CD4-positive, alpha-beta T cell (primary cell): ENCODE measurements around the gene RNF111. TPM values are rescaled to one million over a fixed set of nuclear protein-coding genes. Genes with fewer than 3 reads are reported as not detected.
"Not testable (repeated sequence)": the region's sequence is repeated elsewhere in the genome, so short reads cannot be mapped to it uniquely, and the experiment has no call there.

Source experiments
- ATAC-seq: fragments of 200-7000 bp; cut with Tn5 transposase; one replicate; pipeline ENCODE4 v1.10.0; 2022; ENCODE audit warnings: mild to moderate bottlenecking; ENCODE audit not compliant: poor library complexity
- CTCF ChIA-PET: fragments of 350-600 bp; sonication (Branson Sonifier 250); formaldehyde crosslinking; loops from one replicate; lab custom pipeline; 2021; ENCODE audit warnings: antibody characterized with exemption, inconsistent platforms; lab: Charles Lee
- POLR2A ChIA-PET: fragments of 350-600 bp; sonication (Branson Sonifier 250); formaldehyde crosslinking; loops from one replicate; lab custom pipeline; 2021; ENCODE audit warnings: antibody characterized with exemption, inconsistent platforms; lab: Charles Lee
- DNase-seq, 14 experiments: peaks; one replicate each; pipeline ENCODE4 v3.0.0-alpha.2; 2013 to 2020; ENCODE audit warnings: mixed read lengths in 2 of 14
- H3K27ac ChIP-seq, 2 donors: one replicate each; pipeline versions ENCODE4 v1.5.1 to v1.7.0; 2013; ENCODE audit warnings: low read length in 2 of 2, low read depth in 1 of 2, mild to moderate bottlenecking in 1 of 2
- H3K27me3 ChIP-seq, 2 experiments: 1 replicate in 1 of 2; 2 replicates in 1 of 2; pipeline versions ENCODE4 v1.6.1 to v1.7.0; 2013; ENCODE audit warnings: low read length in 2 of 2, control low read depth in 1 of 2, mild to moderate bottlenecking in 1 of 2, moderate library complexity in 1 of 2; ENCODE audit not compliant: insufficient read depth in 2 of 2, control insufficient read depth in 1 of 2
- H3K36me3 ChIP-seq: one replicate; pipeline ENCODE4 v1.6.1; 2013; ENCODE audit warnings: low read length, control low read depth; ENCODE audit not compliant: insufficient read depth
- H3K4me1 ChIP-seq: one replicate; pipeline ENCODE4 v1.6.1; 2013; ENCODE audit warnings: low read length, control low read depth; ENCODE audit not compliant: insufficient read depth
- H3K4me3 ChIP-seq: one replicate; pipeline ENCODE4 v1.5.1; 2013; ENCODE audit warnings: mild to moderate bottlenecking, low read length, moderate library complexity
- H3K9me3 ChIP-seq, 2 experiments: 1 replicate in 1 of 2; 2 replicates in 1 of 2; pipeline versions ENCODE4 v1.6.1 to v1.7.0; 2013; ENCODE audit warnings: low read length in 2 of 2, mild to moderate bottlenecking in 2 of 2, control low read depth in 1 of 2, moderate library complexity in 1 of 2; ENCODE audit not compliant: control insufficient read depth in 1 of 2, insufficient read depth in 1 of 2
- H3K27ac Mint-ChIP-seq: one replicate; pipeline ENCODE4 v1.8.0; 2020; ENCODE audit warnings: mixed read lengths
- H3K27me3 Mint-ChIP-seq: one replicate; pipeline ENCODE4 v1.8.0; 2021; ENCODE audit warnings: mixed read lengths
- H3K36me3 Mint-ChIP-seq: one replicate; pipeline ENCODE4 v1.8.0; 2021; ENCODE audit warnings: low read depth, mixed read lengths
- H3K4me1 Mint-ChIP-seq: one replicate; pipeline ENCODE4 v1.8.0; 2021; ENCODE audit warnings: low read depth, mixed read lengths
- H3K4me3 Mint-ChIP-seq: one replicate; pipeline ENCODE4 v1.8.0; 2020; ENCODE audit warnings: mild to moderate bottlenecking, mixed read lengths
- H3K9me3 Mint-ChIP-seq: one replicate; pipeline ENCODE4 v1.8.0; 2020; ENCODE audit warnings: mixed read lengths
- CTCF ChIP-seq: fragments of 200-600 bp; IDR thresholded peaks from one replicate; pipeline ENCODE4 v1.8.0; 2022; ENCODE audit warnings: antibody characterized with exemption, mild to moderate bottlenecking
- intact Hi-C, 2 experiments: fragments of 100-400 bp; cut with DNase I in 1 of 2; cut with micrococcal nuclease in 1 of 2; formaldehyde crosslinking; loops; one replicate each; pipeline versions ENCODE4 v1.15.1 to v1.9.0; 2023 to 2025; cut with DNase I, micrococcal nuclease
- total RNA-seq, 174 experiments: library from RNA in 2 of 174; stranded (reverse) in 2 of 174; gene quantifications; one replicate each; pipeline ENCODE4 v1.2.3 and lab custom pipeline; 2021 to 2026

The RNF111 gene
- total RNA-seq, 2 experiments from 2014 or later: 35.4 to 37.1 TPM

DNA sequence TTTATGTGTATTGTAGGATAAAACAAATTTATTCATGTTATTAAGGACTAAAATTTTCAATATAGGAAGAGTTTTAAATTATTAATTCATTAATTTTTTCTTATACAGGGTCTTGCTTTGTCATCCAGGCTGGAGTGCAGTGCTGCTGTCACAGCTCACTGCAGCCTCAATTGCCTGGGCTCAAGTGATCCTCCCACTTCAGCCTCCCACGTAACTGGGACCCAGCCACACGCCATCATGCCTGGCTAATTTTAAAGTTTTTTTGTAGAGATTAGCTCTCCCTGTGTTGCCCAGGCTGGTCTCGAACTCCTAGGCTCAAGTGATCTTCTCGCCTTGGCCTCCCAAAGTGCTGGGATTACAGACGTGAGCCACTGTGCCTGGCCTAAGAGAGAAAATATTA is 132.2 kb downstream of the RNF111 start:
- Mint-ChIP-seq H3K4me1 (no peaks in the 10 kb centered on the region), H3K27ac (no peak overlapping the region), H3K4me3 (no peak overlapping the region), H3K9me3 (no peaks in the 10 kb centered on the region), H3K36me3 (no peaks in the 10 kb centered on the region), H3K27me3 (no peaks in the 10 kb centered on the region)
- Histone ChIP-seq H3K36me3 (no peaks in the 10 kb centered on the region), H3K4me3 (no peak overlapping the region), H3K4me1 (no peaks in the 10 kb centered on the region), H3K9me3 (no peaks in the 10 kb centered on the region), H3K27ac (no peak overlapping the region), H3K27me3 (no peaks in the 10 kb centered on the region)
- ChIA-PET POLR2A (no interaction called here), CTCF (no interaction called here)
- DNase-seq (no peak), ATAC-seq (no peak)
- no peak for TF ChIP-seq CTCF
- intact Hi-C loops: no loop called here

GRCh38 chr15:59120937-59121336 is 133.5 kb downstream of the RNF111 start:
- Histone ChIP-seq H3K4me1 (no peaks in the 10 kb centered on the region), H3K27ac (no peak overlapping the region), H3K4me3 (no peak overlapping the region), H3K36me3 (no peaks in the 10 kb centered on the region), H3K9me3 (no peaks in the 10 kb centered on the region), H3K27me3 (no peaks in the 10 kb centered on the region)
- Mint-ChIP-seq H3K4me3 (no peak overlapping the region), H3K36me3 (no peaks in the 10 kb centered on the region), H3K4me1 (no peaks in the 10 kb centered on the region), H3K27ac (no peak overlapping the region), H3K9me3 (no peaks in the 10 kb centered on the region), H3K27me3 (no peaks in the 10 kb centered on the region)
- POLR2A ChIA-PET: no interaction called here
- DNase-seq (no peak), ATAC-seq (no peak)
- intact Hi-C loops: no loop called here
- CTCF ChIA-PET: no interaction called here
- no peak for TF ChIP-seq CTCF

GRCh38 chr15:59124261-59124660 is 136.8 kb downstream of the RNF111 start:
- H3K36me3 ChIP-seq: no peaks in the 10 kb centered on the region
- no peaks in the 10 kb centered on the region for H3K9me3 ChIP-seq
- no peak for TF ChIP-seq CTCF
- H3K27ac ChIP-seq: no peak overlapping the region
- Mint-ChIP-seq H3K4me1 (no peaks in the 10 kb centered on the region), H3K9me3 (peaks cover 8% of the 10 kb centered on the region), H3K27ac (no peak overlapping the region), H3K27me3 (no peaks in the 10 kb centered on the region), H3K4me3 (no peak overlapping the region), H3K36me3 (peaks cover 5% of the 10 kb centered on the region)
- no peak for ATAC-seq
- H3K4me1 ChIP-seq: no peaks in the 10 kb centered on the region
- POLR2A ChIA-PET: no interaction called here
- DNase-seq: no peak
- intact Hi-C loops: no loop called here
- CTCF ChIA-PET: no interaction called here
- no peak overlapping the region for H3K4me3 ChIP-seq
- no peaks in the 10 kb centered on the region for H3K27me3 ChIP-seq

- H3K36me3 Mint-ChIP-seq, DNase-seq, H3K27ac Mint-ChIP-seq, ATAC-seq, H3K27ac ChIP-seq, H3K4me1 ChIP-seq, H3K27me3 ChIP-seq, H3K27me3 Mint-ChIP-seq, H3K9me3 ChIP-seq, intact Hi-C loops, CTCF ChIA-PET, H3K4me3 ChIP-seq, H3K4me3 Mint-ChIP-seq, H3K36me3 ChIP-seq, POLR2A ChIA-PET, H3K4me1 Mint-ChIP-seq: not testable (repeated sequence)
- H3K9me3 Mint-ChIP-seq: peaks cover 11% of the 10 kb centered on the region
Observed at GRCh38 chr15:59125683-59126082, 138.2 kb downstream of the RNF111 start.

GRCh38 chr15:59127255-59127654 is 139.8 kb downstream of the RNF111 start:
- H3K27me3 Mint-ChIP-seq, H3K27ac Mint-ChIP-seq, intact Hi-C loops: not testable (repeated sequence)

More at GRCh38 chr15:59127255-59127654, 139.8 kb downstream of the RNF111 start:
- H3K9me3 ChIP-seq: peaks cover 0 to 11% of the 10 kb centered on the region in 2 experiments
- H3K27ac ChIP-seq, ATAC-seq, H3K36me3 ChIP-seq, CTCF ChIA-PET, H3K4me1 Mint-ChIP-seq, H3K27me3 ChIP-seq, H3K4me3 ChIP-seq, POLR2A ChIA-PET, DNase-seq, H3K4me1 ChIP-seq, H3K4me3 Mint-ChIP-seq, H3K36me3 Mint-ChIP-seq: not testable (repeated sequence)
- H3K9me3 Mint-ChIP-seq: peaks cover 11% of the 10 kb centered on the region
